ENCODE measurements around the gene SMARCC1. TPM values are rescaled to one million over a fixed set of nuclear protein-coding genes. Genes with fewer than 3 reads are reported as not detected.
"Not testable (repeated sequence)": the region's sequence is repeated elsewhere in the genome, so short reads cannot be mapped to it uniquely, and the experiment has no call there.

SMARCC1 gene
- total and polyA plus RNA-seq, 10 donors: 10.5 to 82.9 (median 44.7) TPM

DNA sequence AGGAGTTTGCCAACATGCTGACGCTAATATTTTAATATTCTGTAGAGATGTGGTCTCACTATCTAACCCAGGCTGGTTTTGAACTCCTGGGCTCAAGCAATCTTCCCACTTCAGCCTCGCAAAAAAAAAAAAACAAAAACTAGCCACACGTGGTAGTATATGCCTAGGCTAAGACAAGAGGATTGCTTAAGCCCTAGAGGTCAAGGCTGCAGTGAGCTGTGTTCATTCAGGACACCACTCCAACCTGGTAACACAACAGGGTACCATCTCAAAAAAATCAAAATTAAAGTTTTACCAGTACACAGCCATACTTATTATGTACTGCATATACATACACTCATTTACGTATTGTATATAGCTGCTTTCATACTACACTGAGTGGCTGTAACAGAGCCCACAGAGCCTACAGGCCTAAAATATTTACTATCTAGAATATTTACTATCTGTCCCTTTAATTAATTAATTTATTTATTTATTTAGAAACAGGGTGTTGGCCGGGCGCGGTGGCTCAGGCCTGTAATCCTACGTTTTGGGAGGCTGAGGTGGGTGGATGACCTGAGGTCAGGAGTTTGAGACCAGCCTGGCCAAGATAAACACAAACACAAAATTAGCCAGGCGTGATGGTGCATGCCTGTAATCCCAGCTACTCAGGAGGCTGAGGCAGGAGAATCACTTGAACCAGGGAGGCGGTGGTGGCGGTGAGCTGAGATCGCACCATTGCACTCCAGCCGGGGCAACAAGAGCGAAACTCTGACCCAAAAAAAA is 23.2 kb downstream of the SMARCC1 start:
- H3K36me3 ChIP-seq: peaks cover 0 to 85% (median 7%) of the 10 kb centered on the region in 6 donors
- H3K27ac ChIP-seq: no peak overlapping the region
- H3K27me3 ChIP-seq (replicated peaks in 1 of 7): no peaks in the 10 kb centered on the region
- DNase-seq: no peak
- H3K9me3 ChIP-seq: no peaks in the 10 kb centered on the region
- no peaks in the 10 kb centered on the region for H3K4me1 ChIP-seq
- intact Hi-C loops (cut with DNase I; ENCODE audit: low total_unique reads): no loop called here
- TF ChIP-seq, protein P1, sequence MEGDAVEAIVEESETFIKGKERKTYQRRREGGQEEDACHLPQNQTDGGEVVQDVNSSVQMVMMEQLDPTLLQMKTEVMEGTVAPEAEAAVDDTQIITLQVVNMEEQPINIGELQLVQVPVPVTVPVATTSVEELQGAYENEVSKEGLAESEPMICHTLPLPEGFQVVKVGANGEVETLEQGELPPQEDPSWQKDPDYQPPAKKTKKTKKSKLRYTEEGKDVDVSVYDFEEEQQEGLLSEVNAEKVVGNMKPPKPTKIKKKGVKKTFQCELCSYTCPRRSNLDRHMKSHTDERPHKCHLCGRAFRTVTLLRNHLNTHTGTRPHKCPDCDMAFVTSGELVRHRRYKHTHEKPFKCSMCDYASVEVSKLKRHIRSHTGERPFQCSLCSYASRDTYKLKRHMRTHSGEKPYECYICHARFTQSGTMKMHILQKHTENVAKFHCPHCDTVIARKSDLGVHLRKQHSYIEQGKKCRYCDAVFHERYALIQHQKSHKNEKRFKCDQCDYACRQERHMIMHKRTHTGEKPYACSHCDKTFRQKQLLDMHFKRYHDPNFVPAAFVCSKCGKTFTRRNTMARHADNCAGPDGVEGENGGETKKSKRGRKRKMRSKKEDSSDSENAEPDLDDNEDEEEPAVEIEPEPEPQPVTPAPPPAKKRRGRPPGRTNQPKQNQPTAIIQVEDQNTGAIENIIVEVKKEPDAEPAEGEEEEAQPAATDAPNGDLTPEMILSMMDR (IDR thresholded peaks at IDR 0.05 in 8 of 11, conservative IDR thresholded peaks at IDR 0.05 in 3 of 11): no peak
- TF ChIP-seq POLR2AphosphoS5 (IDR thresholded peaks at IDR 0.05): no peak
- 90 to 94% (median 93%) methylated on average over 14 of the region's 14 CpGs for WGBS, 5 donors
- H3K4me3 ChIP-seq: no peak overlapping the region

DNA sequence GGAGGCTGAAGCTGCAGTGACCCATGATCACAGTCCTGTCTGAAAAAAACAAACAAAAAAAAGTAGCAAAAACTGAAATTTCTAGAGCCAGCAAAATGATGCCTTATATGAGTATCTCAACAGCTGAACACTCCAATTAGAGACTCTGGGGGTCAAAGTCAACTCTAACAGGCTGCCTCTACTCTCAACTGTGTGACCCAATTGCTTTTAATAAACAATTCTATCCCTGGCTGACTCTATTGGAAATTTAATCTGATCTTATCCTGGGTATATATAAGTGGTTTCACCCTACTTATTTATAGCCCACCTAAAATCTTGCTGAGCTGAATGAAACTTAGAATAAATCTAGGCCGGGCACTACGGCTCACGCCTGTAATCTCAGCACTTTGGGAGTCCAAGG is 29.0 kb downstream of the SMARCC1 start:
- TF ChIP-seq, protein P1 (IDR thresholded peaks at IDR 0.05 in 8 of 11, conservative IDR thresholded peaks at IDR 0.05 in 3 of 11): no peak
- no peak for TF ChIP-seq POLR2A (IDR thresholded peaks at IDR 0.05)
- no peak for TF ChIP-seq POLR2AphosphoS5 (IDR thresholded peaks at IDR 0.05)
- no peaks in the 10 kb centered on the region for H3K27me3 ChIP-seq (replicated peaks in 1 of 7)
- WGBS, 5 donors: 93 to 100% (median 100%) methylated on average over 3 of the region's 3 CpGs
- H3K27ac ChIP-seq: no peak overlapping the region
- no peak for DNase-seq
- intact Hi-C loops (cut with DNase I; ENCODE audit: low total_unique reads): no loop called here
- no peaks in the 10 kb centered on the region for H3K9me3 ChIP-seq
- no peak overlapping the region for H3K4me3 ChIP-seq
- peaks cover 0 to 5% (median under 1%) of the 10 kb centered on the region in 6 donors for H3K4me1 ChIP-seq
- peaks cover 0 to 70% (median 7%) of the 10 kb centered on the region in 6 donors for H3K36me3 ChIP-seq

DNA sequence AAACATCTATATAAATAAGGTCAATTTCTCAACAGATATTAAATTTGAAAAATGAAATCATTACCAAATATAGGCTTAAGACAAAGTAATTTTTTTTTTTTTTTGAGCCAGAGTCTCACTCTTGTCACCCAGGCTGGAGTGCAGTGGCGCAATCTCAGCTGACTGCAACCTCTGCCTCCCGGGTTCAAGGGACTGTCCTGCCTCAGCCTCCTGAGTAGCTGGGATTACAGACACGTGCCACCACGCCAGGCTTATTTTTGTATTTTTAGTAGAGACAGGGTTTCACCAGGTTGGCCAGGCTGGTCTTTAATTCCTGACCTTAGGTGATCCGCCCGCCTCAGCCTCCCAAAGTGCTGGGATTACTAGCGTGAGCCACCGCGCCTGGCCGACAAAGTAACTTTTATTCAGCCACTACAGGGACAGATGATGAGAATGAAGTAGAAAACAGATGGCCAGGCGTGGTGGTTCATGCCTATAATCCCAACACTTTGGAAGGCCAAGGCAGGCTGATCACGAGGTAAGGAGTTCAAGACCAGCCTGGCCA is 30.8 kb downstream of the SMARCC1 start:
- 93 to 97% (median 96%) methylated on average over 12 of the region's 12 CpGs for WGBS, 5 donors
- H3K4me3 ChIP-seq; H3K27me3 ChIP-seq (replicated peaks in 1 of 7); intact Hi-C loops (cut with DNase I; ENCODE audit: low total_unique reads); H3K27ac ChIP-seq; H3K9me3 ChIP-seq; DNase-seq: not testable (repeated sequence)
- peaks cover 0 to 21% (median 3%) of the 10 kb centered on the region in 6 donors for H3K4me1 ChIP-seq
- H3K36me3 ChIP-seq: peaks cover 0 to 61% (median 4%) of the 10 kb centered on the region in 6 donors

DNA sequence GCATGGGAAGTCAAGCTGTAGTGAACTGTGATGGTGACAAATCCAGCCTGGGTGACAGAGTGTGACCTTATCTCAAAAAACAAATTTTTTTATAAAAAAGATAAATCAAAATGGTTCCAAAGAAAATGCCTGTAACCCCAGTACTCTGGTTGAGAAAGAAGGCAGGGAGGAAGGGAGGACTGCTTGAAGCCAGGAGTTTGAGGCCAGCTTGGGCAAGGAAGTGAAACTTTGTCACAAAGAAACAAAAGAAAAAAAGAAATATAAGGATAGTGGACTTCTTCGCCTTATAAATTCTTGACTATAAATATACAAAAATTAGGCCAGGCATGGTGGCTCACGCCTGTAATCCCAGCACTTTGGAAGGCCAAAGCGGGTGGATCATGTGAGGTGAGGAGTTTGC is 34.1 kb downstream of the SMARCC1 start:
- TF ChIP-seq POLR2A (IDR thresholded peaks at IDR 0.05): no peak
- TF ChIP-seq, protein P1 (IDR thresholded peaks at IDR 0.05 in 8 of 11, conservative IDR thresholded peaks at IDR 0.05 in 3 of 11): no peak
- no peak for TF ChIP-seq POLR2AphosphoS5 (IDR thresholded peaks at IDR 0.05)
- Histone ChIP-seq H3K4me3 (no peak overlapping the region), H3K36me3 (peaks cover 0 to 67% (median 18%) of the 10 kb centered on the region in 6 donors), H3K9me3 (no peaks in the 10 kb centered on the region), H3K27me3 (replicated peaks in 1 of 7) (no peaks in the 10 kb centered on the region), H3K27ac (no peak overlapping the region), H3K4me1 (peaks cover 0 to 34% (median 8%) of the 10 kb centered on the region in 6 donors)
- WGBS, 5 donors: 87 to 92% (median 92%) methylated on average over 3 of the region's 3 CpGs
- no peak for DNase-seq
- intact Hi-C loops (cut with DNase I; ENCODE audit: low total_unique reads): no loop called here

Measured in spleen (tissue), 11 donors.